ENCODE results near the gene PSME1.

- TF ChIP-seq, protein P1, sequence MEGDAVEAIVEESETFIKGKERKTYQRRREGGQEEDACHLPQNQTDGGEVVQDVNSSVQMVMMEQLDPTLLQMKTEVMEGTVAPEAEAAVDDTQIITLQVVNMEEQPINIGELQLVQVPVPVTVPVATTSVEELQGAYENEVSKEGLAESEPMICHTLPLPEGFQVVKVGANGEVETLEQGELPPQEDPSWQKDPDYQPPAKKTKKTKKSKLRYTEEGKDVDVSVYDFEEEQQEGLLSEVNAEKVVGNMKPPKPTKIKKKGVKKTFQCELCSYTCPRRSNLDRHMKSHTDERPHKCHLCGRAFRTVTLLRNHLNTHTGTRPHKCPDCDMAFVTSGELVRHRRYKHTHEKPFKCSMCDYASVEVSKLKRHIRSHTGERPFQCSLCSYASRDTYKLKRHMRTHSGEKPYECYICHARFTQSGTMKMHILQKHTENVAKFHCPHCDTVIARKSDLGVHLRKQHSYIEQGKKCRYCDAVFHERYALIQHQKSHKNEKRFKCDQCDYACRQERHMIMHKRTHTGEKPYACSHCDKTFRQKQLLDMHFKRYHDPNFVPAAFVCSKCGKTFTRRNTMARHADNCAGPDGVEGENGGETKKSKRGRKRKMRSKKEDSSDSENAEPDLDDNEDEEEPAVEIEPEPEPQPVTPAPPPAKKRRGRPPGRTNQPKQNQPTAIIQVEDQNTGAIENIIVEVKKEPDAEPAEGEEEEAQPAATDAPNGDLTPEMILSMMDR (IDR thresholded peaks at IDR 0.05) = no peak
- no peak for TF ChIP-seq ZFX (IDR thresholded peaks at IDR 0.05; ENCODE audit: borderline replicate concordance)
Observed at GRCh38 chr14:24093207-24093900, 42.6 kb upstream of the PSME1 start.
